Measurements from ENCODE around the gene GAS7.

Gene GAS7

GRCh38 chr17:9986754-9987382 lies 211.5 kb downstream of the GAS7 start:
- in situ Hi-C loops (cut with HindIII; ENCODE audit: low pct_ligation_motif_present, low sequenced_read_pairs), result no loop called here
- DNase-seq, result no peak
- no peak for TF ChIP-seq CTCF (IDR thresholded peaks at IDR 0.05; ENCODE audit: low read depth, low read length, missing control alignments)
- no peaks in the 10 kb centered on the region for H3K27me3 ChIP-seq (replicated peaks)
- H3K4me3 ChIP-seq (ENCODE audit: low read depth, low read length), result no peak overlapping the region
- H3K36me3 ChIP-seq (replicated peaks), result no peaks in the 10 kb centered on the region
- no peak overlapping the region for H3K27ac ChIP-seq

- Histone ChIP-seq H3K4me3 (ENCODE audit: low read depth, low read length) (no peak overlapping the region), H3K27ac (no peak overlapping the region)
- in situ Hi-C loops (cut with HindIII; ENCODE audit: low pct_ligation_motif_present, low sequenced_read_pairs), result no loop called here
Observed at GRCh38 chr17:9985646-9986045, 212.8 kb downstream of the GAS7 start.

GRCh38 chr17:9984768-9985167 lies 213.6 kb downstream of the GAS7 start:
- Histone ChIP-seq H3K4me3 (ENCODE audit: low read depth, low read length) (no peak overlapping the region), H3K36me3 (replicated peaks) (no peaks in the 10 kb centered on the region), H3K27ac (no peak overlapping the region), H3K27me3 (replicated peaks) (no peaks in the 10 kb centered on the region)
- TF ChIP-seq CTCF (IDR thresholded peaks at IDR 0.05; ENCODE audit: low read depth, low read length, missing control alignments), result no peak
- no peak for DNase-seq
- in situ Hi-C loops (cut with HindIII; ENCODE audit: low pct_ligation_motif_present, low sequenced_read_pairs), result no loop called here

More at GRCh38 chr17:9985646-9986045, 212.8 kb downstream of the GAS7 start:
- no peak for TF ChIP-seq CTCF (IDR thresholded peaks at IDR 0.05; ENCODE audit: low read depth, low read length, missing control alignments)
- Histone ChIP-seq H3K27me3 (replicated peaks) (no peaks in the 10 kb centered on the region), H3K36me3 (replicated peaks) (no peaks in the 10 kb centered on the region)
- no peak for DNase-seq

GRCh38 chr17:9982159-9982558 lies 216.2 kb downstream of the GAS7 start:
- peak; percentile 31 for TF ChIP-seq CTCF (IDR thresholded peaks at IDR 0.05; ENCODE audit: low read depth, low read length, missing control alignments)
- in situ Hi-C loops (cut with HindIII; ENCODE audit: low pct_ligation_motif_present, low sequenced_read_pairs), result no loop called here

GRCh38 chr17:9981344-9981915 lies 217.0 kb downstream of the GAS7 start:
- Histone ChIP-seq H3K27me3 (replicated peaks) (no peaks in the 10 kb centered on the region), H3K4me3 (ENCODE audit: low read depth, low read length) (no peak overlapping the region), H3K27ac (no peak overlapping the region), H3K36me3 (replicated peaks) (no peaks in the 10 kb centered on the region)
- in situ Hi-C loops (cut with HindIII; ENCODE audit: low pct_ligation_motif_present, low sequenced_read_pairs), result no loop called here
- TF ChIP-seq CTCF (IDR thresholded peaks at IDR 0.05; ENCODE audit: low read depth, low read length, missing control alignments), result no peak
- DNase-seq, result no peak

More at GRCh38 chr17:9982159-9982558, 216.2 kb downstream of the GAS7 start:
- DNase-seq, result no peak
- Histone ChIP-seq H3K36me3 (replicated peaks) (no peaks in the 10 kb centered on the region), H3K4me3 (ENCODE audit: low read depth, low read length) (no peak overlapping the region), H3K27ac (no peak overlapping the region), H3K27me3 (replicated peaks) (no peaks in the 10 kb centered on the region)

Data from brain microvascular endothelial cell (primary cell).